Panc1 (cell line): ENCODE results near the gene SHISA4.

Source experiments
- CTCF ChIP-seq: fragments of 450-650 bp; IDR thresholded peaks from 2 replicates; pipeline ENCODE4 v1.5.1; 2017; ENCODE audit warnings: mild to moderate bottlenecking
- POLR2AphosphoS5 ChIP-seq: IDR thresholded peaks from 2 replicates; pipeline ENCODE4 v1.6.1; 2012; ENCODE audit warnings: mild to moderate bottlenecking, low read depth, low read length, moderate library complexity
- TCF7L2 ChIP-seq: IDR thresholded peaks from 2 replicates; pipeline ENCODE4 v1.6.1; 2011; ENCODE audit warnings: mild to moderate bottlenecking, low read depth, low read length, inconsistent platforms

DNA sequence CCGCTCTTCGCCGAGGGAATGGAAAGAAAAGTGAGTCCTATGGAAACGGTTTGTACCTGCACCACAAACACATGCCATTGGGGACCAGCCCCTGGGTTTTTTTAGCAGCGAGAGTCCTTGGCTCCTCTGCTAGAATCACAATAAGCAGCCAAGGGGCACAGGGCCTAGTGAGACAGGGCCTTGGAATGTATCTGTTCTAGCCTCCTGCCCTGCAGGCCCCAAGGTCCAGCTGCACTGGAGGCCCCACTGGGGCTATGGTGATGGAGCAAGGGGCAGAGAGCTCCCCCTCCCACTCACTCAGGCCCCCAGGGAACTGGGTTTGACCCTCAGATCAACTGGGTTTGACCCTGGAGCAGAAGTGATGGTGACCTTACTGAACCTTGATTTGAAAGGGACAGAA is 14.4 kb downstream of the SHISA4 start:
- TF ChIP-seq CTCF (no peak), POLR2AphosphoS5 (no peak), TCF7L2 (no peak)
